Fibroblast of the aortic adventitia (primary cell): Measurements from ENCODE around the gene ST7. TPM values are rescaled to one million over a fixed set of nuclear protein-coding genes. Genes with fewer than 3 reads are reported as not detected.
A peak's percentile ranks its signal among the peaks of the same experiment; 100 is the strongest.

Experiments
- DNase-seq: peaks from one replicate; pipeline ENCODE4 v3.0.0-alpha.2; 2010; ENCODE audit warnings: low read depth
- H3K4me3 ChIP-seq: 2 replicates; pipeline ENCODE4 v1.5.1; 2011; ENCODE audit warnings: low read depth, mild to moderate bottlenecking, control low read depth, low read length, moderate library complexity
- CTCF ChIP-seq: IDR thresholded peaks from 2 replicates; pipeline ENCODE4 v1.5.1; 2011; ENCODE audit warnings: mild to moderate bottlenecking, low read length, control low read depth, inconsistent platforms; ENCODE audit not compliant: insufficient read depth
- total RNA-seq: library from RNA; depleted of rRNA; stranded (reverse); fragments of >200 nt; gene quantifications from 2 replicates; pipeline ENCODE4 v1.2.3, GENCODE V29; 2012; ENCODE audit warnings: low replicate concordance

ST7 gene
- total RNA-seq, 1 donor = 22.7 TPM

- no peak overlapping the region for H3K4me3 ChIP-seq
- DNase-seq = no peak
- TF ChIP-seq CTCF = no peak
Measured at GRCh38 chr7:117092785-117093184, 139.5 kb downstream of the ST7 start.

GRCh38 chr7:117094457-117094856 is 141.2 kb downstream of the ST7 start:
- DNase-seq = no peak
- no peak for TF ChIP-seq CTCF
- H3K4me3 ChIP-seq = no peak overlapping the region

- no peak overlapping the region for H3K4me3 ChIP-seq
- no peak for TF ChIP-seq CTCF
- no peak for DNase-seq
Measured at GRCh38 chr7:117095055-117095454, 141.8 kb downstream of the ST7 start.

GRCh38 chr7:117096330-117096729 is 143.0 kb downstream of the ST7 start:
- H3K4me3 ChIP-seq = no peak overlapping the region
- no peak for DNase-seq
- no peak for TF ChIP-seq CTCF

- H3K4me3 ChIP-seq = no peak overlapping the region
- no peak for DNase-seq
- no peak for TF ChIP-seq CTCF
Measured at GRCh38 chr7:117096942-117097341, 143.6 kb downstream of the ST7 start.

GRCh38 chr7:117097860-117098259 is 144.6 kb downstream of the ST7 start:
- no peak overlapping the region for H3K4me3 ChIP-seq
- no peak for TF ChIP-seq CTCF
- DNase-seq = no peak

GRCh38 chr7:117098457-117098856 is 145.2 kb downstream of the ST7 start:
- TF ChIP-seq CTCF = no peak
- H3K4me3 ChIP-seq = no peak overlapping the region
- peak; percentile 96 for DNase-seq
